DLD1 (cell line): ENCODE measurements around the gene PBX1.

Source experiments
- in situ Hi-C: cut with HindIII; loops from 2 replicates; pipeline ENCODE4 v1.10.0; 2017; ENCODE audit warnings: low sequenced_read_pairs

Gene PBX1

DNA sequence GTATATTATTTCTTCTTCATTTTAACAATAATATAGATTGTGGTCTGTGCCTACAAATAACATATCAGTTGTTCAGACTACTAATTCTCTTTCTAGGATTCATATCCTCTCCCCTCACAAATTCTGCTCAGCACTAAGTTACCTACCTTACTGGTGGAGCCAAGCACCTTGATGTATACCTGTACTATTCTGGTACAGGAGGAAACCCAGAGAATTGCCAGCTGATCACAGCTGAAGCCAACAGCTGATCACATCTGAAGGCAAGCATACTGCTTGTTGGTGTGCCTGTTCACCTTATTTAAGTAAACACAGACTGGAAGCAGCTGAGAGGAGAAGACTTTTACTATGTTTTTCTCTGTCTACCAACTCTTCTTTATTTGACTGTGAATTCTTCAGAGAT, 101.8 kb downstream of the PBX1 start:
- in situ Hi-C loops, result no loop called here

DNA sequence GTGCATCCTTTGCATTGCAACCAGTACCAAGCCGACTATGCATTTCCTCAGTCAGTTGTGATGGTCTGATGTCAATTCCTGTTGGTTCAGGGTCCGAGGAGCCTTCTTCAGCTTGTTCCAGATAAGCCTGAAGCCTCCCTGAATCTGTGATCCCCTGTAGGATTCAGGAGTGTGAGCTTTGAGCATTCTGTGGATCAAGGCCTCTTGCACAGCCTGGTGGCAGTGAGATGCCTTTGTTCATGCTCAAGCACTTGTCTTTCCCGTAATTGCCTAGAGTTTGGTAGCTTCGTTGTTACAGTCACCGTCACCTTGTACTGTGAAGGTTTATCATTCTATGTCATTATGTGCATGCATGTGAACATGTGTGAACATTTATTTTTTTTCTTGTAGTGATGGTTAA, 103.5 kb downstream of the PBX1 start:
- in situ Hi-C loops, result no loop called here

DNA sequence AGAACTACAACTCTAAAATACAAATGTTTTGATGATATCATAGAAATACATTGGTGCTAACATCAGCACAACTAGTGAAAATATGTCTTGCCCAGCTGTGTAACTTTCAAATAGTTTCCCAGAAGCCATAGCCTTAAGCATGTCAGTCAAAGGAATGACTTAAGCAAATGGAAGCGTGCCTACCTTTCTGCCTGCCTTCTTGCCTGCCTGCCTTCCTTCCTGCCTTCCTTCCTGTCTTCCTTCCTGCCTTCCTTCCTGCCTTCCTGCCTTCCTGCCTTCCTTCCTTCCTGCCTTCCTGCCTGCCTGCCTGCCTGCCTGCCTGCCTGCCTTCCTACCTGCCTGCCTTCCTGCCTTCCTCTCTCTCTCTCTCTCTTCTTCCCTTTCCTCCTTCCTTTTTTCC, 104.0 kb downstream of the PBX1 start:
- in situ Hi-C loops, result no loop called here

DNA sequence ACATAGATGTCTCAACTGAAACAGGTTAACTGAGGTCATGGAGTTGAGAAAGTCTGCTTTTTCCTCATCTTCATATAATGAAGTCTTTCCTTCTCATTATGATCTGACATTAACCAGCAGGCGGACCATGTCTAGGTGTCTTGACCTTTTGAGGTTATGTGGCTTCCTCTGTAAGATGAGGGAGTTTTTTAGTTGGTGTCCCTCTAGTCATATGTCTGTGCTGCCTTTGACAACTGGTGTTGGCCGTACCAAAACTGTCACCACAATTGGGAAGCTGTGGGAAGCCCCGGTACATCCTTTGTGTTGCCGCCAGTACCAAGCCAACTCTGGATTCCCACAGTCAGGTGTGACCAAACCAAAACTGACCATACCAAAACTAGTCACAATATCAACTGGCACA, 105.1 kb downstream of the PBX1 start:
- in situ Hi-C loops, result no loop called here

DNA sequence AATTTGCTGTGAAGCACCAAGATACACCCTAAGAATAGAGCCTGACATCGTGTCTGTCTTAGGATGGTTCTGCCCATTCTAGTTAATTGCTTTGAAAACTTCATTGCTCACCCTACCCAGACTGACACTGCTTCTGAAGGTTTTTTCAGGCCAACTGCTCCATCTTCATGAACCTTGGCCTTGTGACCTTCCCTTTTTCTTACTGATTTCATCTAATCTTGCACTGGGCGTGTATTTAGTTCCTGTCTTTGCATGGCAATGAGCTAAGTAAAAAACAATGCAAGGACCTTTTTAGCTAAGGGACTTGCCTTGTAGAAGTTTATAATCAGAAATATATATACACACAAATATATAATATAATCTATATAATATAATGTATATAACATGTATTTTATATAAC, 108.0 kb downstream of the PBX1 start:
- in situ Hi-C loops, result no loop called here

DNA sequence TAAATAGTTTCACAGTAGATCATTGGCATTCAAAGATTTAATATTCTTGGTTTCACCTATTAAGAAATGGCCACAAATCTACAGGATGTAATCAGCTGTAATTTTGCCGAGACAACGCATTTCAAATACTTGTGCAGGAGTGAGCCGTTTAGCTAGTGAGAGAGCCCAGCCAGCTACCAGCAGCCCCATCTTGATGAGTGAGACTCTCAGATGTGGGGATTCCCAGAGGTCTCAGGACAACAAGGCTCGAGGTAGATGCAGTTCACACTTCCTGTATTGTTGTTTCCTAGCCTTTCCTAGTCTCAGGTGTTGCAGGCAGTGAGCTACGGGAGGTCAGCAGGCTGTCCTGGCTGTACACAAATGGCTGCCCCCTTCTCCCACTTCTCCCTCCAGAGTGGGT, 108.6 kb downstream of the PBX1 start:
- in situ Hi-C loops, result no loop called here

DNA sequence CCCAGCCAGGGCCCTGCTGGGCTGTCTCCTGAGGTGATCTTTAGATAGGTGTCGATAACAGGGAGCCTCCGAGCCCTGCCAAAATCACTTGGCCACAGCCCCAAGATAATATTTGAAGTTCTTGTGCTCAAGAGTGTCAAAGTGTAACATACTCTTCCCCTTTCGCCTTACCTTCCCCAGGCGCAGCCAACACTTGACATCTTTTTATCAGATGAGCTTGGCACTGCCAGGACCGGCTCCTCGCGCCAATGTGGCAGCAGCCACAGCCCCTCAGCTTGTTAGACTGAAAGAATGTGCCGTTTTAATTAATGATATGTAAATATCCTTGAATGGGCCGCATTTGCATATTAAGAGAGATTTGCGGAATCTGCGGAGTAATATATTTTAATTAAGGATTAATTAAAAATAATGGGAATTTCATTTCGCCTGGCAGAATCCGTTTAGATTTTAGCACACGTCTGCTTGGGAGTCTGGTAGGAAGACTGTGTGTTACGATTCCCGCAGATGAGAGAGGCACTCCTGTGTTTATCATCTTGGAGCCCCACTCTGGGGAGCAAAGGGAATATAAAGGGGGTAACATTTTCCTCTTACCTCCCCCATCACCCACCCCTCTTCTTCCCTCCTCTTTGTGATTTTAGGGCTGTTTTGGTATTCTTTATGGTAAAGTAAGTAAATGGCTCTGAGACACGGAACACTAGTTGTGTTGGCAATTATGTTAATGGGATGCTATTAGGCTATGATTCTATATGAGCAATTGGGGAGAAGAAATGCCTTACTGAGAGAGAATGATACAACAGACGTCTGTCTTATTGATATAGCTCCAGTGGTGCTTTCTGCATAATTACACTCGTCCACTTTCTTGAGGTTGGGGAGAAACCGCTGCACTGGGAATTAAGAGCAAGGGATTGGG, 109.8 kb downstream of the PBX1 start:
- in situ Hi-C loops, result no loop called here

DNA sequence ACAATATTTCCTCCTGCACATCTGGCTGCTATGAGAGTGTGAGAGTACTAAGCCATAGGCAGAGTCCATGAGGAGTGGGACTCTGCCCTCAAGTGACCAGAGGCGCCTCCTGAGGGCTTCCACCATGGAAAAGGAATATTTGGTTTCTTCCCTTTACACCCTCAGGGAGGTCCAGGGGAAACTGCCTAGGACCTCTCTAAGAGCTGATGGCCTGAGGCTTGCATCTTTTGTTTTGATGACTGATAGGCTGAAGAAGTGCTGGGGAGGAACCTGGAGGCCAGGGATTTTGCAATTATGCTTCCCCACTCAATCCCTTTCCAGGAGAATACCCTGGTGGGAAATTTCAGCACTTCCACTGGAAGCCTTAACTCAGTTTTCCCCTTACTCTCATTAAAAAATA, 111.0 kb downstream of the PBX1 start:
- in situ Hi-C loops, result no loop called here

DNA sequence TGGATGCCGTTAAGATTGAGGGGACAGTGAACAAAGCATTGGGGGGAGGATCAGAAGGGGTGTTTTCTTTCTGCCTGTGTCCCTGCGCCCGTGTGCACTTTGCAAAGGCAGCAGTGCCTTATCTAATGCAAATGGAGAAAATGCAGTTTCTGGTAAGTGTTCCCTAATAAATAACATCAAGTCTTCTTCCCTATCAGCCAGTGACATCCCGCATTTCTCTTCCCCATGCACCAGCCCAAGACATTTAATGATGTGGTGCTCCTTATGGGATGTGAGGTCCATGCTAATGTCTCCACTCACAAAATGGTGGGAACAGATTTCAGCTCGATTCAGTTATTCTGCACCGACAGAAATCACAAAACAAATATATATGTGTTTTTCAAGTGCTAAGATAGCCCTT, 111.8 kb downstream of the PBX1 start:
- in situ Hi-C loops, result no loop called here

DNA sequence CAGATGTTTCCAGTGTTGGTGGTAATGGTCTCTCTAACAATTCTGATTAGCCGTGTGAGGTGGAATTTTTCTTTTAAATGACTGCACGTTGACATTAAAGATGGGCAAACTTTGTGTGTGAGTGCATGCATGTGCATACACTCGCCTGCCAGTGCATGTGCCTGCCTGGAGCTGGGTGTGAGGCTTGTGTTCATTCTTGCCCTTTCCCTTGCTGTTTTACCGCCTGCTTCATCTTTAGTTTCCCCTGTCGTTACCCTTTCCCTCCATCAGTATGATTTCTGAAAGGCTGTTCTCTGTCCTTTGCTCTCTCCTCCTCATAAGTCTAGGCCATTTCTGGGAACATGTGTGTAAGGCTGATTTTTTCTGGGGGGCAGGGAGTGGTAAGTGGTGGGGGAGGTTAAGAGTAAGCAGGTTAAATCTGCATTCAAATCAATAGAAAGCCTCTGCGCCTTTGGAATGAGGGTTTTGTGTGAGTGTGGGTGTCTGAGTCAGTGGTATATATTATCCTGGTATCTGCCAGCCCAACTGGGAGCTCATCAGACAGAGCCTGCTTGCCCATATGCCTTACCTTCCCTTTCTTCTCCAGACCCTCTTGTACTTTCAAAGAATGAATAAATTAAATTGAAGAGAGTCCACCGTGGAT, 112.5 kb downstream of the PBX1 start:
- in situ Hi-C loops, result no loop called here

DNA sequence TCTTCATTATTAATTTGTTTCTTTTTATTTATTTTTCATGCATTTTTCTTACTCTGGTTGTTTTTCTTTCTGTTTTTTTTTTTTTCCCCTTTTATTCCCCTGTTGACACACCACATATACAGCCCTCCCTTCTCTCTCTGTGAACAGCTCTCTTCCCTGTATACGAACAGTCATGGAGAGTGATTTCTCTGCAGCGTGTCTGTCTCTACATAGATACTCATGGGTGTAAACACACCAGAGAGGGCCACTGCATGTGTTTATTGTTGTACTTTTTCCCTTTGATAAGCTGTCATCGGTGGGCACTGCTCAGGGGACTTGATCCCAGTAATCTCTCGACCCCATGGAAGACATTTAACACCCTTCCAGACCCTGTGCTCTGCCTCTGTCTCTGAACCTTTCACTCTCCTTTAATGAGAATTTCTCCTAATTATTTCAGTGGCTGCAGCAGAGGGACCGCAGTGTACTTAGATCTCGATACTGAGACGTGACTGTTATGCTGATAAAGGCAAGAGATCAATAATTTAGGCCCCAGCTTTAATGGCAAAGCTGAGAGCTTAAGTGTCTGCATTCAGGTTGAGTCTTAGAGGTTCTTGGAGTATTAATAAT, 113.1 kb downstream of the PBX1 start:
- in situ Hi-C loops, result no loop called here

DNA sequence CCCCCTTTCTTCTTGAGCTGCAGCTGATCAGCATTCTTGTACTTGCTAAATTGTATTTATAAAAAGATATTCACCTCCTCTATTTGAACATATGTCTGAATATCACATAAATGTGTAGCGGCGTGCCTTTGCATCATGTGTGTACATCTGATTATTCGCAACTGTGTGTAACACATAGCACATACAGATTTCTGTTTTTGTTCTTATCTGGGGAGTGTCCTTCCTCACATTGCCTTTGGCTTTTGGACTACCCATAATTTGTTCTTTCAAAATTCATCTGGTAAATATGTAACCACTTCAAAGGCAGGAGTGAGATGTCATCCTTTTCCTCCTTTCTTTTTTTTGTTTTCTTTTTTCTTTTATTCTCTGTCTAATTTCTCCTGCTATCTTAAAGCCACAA, 113.6 kb downstream of the PBX1 start:
- in situ Hi-C loops, result no loop called here

DNA sequence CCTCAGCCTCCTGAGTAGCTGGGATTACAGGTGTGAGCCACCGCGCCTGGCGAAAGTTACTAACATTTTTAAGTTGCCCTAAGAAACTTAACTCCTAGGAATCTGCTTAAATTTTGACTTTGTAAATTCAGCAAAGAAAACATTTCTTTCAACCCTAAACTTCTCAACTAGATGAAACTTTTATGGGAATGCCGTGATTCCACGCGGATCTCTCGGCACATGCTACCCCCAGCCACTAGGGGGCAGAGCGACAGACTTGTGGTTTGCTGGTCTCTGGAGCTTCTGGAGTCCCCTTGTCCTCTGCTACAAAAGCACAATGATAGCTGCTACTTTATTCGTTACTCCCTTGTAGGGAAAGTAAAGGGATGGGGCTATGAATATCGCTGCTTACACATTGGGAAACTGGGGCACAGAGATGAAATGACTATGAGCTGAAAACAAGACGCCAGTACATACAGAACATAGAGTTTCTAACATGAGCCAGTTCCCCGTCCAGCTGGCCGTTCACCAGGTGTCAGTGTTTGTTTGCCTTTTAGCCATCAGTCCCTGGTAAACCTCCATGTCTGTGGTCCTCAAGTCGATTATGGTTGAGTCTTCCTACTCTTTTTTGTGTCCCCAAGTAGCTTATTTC, 114.7 kb downstream of the PBX1 start:
- in situ Hi-C loops, result no loop called here

DNA sequence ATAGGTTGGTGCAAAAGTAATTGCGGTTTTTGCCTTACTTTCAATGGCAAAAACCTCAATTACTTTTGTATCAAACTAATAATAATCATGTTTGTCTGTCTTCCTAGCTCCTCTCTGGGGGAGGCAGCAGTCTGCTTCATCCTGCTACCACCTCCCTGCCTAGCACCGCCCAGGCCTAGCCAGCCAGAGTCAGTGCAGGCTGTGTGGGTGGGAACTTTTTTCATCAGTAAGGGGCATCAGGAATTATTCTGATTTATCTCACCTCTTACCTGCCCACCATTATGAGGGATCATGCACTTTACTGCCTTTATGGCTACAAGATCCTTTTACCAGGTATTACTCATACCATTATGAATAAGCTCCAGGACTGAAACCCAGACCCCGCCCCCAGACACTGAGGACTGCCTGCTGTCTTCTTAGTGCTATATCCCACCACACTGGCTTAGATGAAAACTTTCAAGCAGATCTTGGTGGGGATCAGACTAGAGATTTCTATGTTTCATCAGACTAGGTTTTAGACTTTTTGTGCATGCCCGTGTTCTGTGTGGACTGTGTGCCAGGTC, 116.4 kb downstream of the PBX1 start:
- in situ Hi-C loops, result no loop called here

DNA sequence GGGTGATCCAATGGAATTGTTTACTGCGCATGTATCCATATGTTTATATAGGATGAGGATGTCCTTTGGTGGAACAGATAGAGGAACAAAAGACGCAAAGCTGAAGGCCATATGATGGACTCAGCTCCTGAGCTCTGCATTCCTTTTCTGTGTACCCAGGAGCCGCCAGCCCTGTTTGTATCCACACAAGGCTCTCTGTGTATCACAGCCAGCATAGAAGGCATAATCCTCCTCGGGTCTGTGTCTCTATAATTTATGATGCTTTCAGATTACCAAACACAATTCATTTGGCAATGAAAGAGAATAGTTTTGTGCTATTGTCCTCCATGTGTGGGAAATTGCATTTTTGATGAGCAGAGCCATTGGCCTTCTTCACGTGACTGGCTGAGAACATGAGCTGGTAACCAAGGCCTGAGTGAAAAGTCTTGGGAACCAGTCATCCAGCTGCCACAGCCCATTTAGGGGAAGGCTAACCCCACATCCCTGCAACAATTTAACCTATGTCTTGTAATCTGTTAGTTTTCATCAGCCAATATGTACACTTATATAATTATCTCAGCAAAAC, 119.2 kb downstream of the PBX1 start:
- in situ Hi-C loops, result no loop called here

DNA sequence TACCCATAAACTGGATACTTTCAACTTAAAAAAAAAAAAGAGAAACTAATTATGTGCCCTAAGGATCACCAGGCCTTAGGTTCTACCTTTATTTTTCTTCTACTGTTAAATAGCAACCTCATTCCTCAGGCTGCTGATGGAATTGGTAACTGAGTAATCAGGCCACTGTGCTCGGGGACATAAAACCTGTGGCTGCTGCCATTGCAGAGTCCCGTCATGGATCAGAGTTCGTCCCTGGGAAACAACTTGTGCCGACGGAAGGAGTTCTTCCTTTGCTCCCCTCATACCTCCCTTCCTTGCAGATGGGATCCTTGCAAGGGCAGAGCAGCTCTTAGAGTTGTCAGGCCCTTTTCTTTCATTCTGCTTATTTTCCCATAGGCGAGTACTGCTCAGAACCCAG, 123.6 kb downstream of the PBX1 start:
- in situ Hi-C loops, result no loop called here

DNA sequence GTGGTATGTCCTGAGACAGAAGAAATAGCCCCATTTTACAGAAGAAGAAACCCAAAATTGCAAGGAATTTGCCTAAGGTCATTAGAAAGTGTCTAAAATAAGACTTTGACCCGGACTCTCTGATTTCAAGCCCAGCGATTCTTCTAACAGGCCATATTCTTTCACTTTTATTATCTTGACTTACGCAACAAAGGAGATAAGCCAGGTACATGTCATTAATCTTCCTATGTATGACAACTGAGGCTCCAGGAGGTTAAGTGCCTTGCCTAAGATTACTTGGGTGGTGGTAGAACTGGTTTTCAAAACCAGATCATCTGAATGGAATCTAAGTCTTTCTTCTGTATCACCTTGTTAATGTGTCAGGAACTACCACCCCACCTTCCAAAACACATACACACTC, 124.3 kb downstream of the PBX1 start:
- in situ Hi-C loops, result no loop called here

DNA sequence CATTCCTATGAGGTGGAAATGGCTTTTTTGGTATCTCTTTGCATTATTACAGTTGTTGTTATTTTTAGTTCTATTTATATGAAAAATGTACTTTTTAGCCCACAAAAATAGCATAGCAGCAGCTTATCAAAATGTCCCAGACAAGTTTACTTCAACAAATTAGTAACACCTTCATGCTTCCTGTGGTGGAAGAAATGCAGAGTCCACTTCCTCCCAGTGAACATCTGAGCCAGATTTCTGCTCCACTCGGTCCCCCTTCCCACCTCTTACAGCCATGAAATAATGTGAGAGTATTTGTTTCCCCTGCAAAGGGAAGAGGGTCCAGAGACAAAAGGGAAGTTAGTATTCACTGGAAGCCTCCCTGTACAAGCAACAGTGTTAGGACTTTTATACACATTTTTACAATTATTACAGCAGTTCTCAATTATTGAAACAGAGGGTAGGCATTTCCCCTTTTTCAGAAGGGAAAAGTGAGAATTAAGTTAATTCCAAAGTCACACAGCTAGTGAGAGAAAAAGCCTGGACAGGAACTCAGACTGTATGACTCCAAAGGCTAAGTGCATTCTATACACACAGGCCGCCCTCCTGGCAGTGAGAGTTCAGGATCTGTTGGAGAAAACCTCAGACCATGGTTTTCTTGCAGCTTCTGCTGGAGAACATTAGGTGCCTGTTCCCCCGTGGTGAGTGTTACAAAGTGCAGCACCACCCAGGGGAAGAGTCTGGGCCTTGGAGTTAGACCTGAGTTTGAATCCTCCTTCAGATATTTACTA, 126.5 kb downstream of the PBX1 start:
- in situ Hi-C loops, result no loop called here

DNA sequence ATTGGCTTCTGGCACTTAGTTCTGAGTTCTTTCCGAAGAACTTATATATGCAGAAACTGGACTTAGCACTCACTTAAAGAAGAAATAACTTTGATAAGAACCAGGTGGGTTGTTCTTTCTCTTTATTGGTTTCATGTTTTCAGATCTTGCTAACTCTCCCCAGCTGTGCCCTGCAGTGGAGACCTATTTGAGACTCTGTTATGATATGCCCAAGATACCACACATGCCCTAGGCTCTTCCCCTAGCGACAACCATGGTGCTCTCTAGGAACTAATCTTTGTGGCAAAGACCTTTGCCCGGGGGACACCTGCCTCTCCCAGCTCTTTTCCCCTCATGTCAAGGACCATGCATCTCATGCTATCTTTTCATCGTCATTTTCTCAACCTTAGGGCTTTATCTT, 128.8 kb downstream of the PBX1 start:
- in situ Hi-C loops, result no loop called here

DNA sequence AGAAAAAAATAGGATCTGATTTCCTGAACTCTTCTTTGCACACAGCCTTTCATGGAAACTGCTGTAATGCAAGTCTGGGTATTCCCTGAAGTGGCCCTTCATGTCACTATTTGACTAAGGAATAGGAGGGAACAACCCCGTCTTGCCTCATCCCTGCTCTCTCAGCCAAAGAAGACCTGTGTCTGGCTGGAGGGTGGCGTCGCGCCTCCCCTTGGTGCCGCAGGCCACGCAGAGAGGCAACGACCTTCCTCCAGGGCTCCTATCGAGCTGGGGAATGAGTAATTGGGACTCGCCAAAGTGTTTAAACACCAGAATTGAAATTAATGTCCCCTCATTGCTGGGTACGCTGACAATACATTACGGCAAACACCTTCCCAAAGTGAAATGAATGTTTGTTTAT, 129.8 kb downstream of the PBX1 start:
- in situ Hi-C loops, result no loop called here
